D721Med (cell line): ENCODE results near the gene ABL2.
"Not testable (repeated sequence)": the region's sequence is repeated elsewhere in the genome, so short reads cannot be mapped to it uniquely, and the experiment has no call there.

Experiments
- DNase-seq: peaks from one replicate; pipeline ENCODE4 v3.0.0; 2011; ENCODE audit warnings: low spot score; ENCODE audit not compliant: insufficient read length
- FAIRE-seq: peaks from 2 replicates; lab custom pipeline; 2011; peaks lifted over from hg19 to GRCh38; lab: Jason Lieb, UNC
- TF ChIP-seq, protein P1 (sequence below): IDR thresholded peaks from 2 replicates; pipeline ENCODE4 v1.5.1; 2012; ENCODE audit warnings: mild to moderate bottlenecking, control low read depth; ENCODE audit not compliant: insufficient read depth; ENCODE audit errors: missing control alignments

Gene ABL2

DNA sequence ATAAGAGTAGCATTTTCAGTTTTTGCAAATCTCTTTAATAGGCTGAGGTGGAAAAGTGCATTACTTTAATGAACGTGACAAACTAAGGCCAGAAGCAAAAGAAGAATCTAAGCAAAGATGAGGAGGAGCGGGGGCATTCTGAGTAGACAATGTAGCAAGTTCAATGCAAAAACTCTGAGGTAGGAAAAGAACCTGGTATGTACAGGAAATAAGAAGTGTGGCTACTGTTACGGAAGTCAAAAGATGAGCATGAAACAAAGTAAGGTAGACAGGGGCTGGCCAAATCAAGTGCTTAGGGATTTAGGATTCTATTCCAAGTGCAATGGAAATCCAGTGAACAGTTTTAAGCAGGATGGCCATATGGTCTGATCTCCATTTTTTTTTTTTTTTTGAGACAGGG lies 84.0 kb downstream of the ABL2 start:
- TF ChIP-seq, protein P1, sequence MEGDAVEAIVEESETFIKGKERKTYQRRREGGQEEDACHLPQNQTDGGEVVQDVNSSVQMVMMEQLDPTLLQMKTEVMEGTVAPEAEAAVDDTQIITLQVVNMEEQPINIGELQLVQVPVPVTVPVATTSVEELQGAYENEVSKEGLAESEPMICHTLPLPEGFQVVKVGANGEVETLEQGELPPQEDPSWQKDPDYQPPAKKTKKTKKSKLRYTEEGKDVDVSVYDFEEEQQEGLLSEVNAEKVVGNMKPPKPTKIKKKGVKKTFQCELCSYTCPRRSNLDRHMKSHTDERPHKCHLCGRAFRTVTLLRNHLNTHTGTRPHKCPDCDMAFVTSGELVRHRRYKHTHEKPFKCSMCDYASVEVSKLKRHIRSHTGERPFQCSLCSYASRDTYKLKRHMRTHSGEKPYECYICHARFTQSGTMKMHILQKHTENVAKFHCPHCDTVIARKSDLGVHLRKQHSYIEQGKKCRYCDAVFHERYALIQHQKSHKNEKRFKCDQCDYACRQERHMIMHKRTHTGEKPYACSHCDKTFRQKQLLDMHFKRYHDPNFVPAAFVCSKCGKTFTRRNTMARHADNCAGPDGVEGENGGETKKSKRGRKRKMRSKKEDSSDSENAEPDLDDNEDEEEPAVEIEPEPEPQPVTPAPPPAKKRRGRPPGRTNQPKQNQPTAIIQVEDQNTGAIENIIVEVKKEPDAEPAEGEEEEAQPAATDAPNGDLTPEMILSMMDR = no peak
- peak; percentile 89 for FAIRE-seq
- no peak for DNase-seq

DNA sequence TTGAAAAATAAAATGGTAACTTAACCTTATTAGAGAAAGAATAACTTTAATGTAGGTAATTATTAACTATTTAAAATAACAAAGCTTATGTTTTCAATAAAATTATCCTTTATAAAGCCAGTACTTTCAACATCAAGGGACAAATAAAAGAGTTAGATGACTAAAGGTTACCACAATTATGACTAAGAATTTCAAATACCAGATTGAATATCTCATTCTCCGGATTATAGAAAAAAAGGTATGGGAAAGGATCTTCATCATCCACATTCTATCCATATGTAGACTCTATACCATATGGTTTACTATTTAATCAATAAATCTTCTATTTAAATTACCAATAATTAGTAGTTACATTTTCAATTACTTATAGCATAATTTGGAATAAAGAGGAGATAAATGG lies 84.9 kb downstream of the ABL2 start:
- DNase-seq (no peak), FAIRE-seq (no peak)
- TF ChIP-seq, protein P1 = no peak

DNA sequence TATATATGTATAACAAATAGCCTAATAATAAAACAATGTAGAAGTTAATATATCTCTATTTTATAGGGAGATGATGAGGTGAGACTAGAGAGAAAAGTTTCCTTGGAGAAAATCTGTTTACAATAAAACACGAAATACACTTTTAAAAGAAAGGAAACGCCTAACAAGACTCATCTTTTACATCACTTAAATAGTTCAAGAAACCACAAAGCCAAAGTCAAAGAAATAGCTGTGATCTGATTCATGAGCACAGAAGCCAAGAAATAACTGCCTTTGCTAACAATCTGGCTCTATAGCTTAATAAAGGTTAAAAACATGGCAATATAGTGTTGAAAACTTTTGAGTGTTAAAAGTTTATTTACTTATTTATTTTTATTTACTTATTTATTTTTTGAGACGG lies 86.2 kb downstream of the ABL2 start:
- TF ChIP-seq, protein P1 = no peak
- FAIRE-seq (no peak), DNase-seq (no peak)

DNA sequence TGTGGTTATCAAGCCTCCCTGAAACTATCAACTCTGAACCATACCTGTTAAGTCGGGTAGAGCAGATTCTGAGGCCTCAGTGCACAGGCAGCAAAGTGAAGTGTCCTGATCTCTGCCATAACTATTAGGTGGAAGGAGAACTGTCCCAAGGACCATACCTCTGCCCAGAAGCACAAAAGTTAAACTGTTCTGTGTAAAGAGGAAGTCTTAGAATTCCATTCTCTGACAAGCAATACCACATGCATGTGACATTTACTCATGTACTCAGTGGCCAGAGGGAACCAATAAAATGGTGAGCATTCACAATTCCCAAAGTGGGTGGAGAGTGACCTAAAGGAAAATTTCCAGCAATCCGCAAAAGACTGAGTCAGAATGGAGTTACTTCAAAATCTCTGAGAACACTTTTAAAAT lies 86.6 kb downstream of the ABL2 start:
- DNase-seq (no peak), FAIRE-seq (peak; percentile 85)
- TF ChIP-seq, protein P1 = no peak

DNA sequence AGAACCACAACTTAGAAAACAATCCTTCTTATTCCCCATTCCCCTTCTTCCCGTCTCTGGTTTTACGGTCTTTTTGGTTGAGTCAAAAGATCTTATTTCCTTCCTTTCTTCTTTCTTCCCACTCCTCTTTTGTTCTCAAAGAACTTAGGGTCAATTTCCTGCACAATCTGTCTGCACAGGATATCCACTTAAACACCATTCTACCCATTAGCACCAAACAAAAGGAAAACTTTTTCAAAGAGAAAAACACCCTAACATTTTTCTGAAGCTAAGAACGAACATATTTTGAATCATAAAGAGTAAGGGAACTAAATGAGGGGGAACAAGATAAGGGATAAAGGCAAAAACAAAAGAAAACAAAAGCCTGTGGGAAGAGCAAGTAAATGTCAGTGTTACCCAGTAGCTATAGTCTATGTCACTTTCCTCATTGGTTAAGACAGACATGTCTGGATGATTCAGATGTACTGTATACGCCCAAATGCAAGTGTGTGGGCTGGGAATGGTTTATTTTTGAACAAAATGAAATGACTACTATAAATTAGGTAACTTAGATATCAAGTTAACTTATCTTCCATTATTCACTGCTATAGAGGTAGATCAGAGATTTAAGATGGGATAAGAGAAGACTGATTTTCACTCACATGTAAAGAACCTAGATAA lies 87.8 kb downstream of the ABL2 start:
- peak; percentile 84 for FAIRE-seq
- no peak for DNase-seq
- TF ChIP-seq, protein P1 = no peak

DNA sequence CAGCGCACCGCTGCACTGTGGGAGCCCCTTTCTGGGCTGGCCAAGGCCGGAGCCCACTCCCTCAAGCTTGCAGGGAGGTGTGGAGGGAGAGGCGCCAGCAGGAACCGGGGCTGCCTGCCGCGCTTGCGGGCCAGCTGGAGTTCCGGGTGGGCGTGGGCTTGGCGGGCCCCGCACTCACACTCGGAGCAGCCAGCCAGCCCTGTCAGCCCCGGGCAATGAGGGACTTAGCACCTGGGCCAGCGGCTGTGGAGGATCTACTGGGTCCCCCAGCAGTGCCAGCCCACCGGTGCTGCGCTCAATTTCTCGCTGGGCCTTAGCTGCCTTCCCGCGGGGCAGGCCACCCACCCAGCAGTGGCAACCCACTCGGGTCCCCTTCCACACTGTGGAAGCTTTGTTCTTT lies 90.7 kb downstream of the ABL2 start:
- FAIRE-seq, DNase-seq: not testable (repeated sequence)

DNA sequence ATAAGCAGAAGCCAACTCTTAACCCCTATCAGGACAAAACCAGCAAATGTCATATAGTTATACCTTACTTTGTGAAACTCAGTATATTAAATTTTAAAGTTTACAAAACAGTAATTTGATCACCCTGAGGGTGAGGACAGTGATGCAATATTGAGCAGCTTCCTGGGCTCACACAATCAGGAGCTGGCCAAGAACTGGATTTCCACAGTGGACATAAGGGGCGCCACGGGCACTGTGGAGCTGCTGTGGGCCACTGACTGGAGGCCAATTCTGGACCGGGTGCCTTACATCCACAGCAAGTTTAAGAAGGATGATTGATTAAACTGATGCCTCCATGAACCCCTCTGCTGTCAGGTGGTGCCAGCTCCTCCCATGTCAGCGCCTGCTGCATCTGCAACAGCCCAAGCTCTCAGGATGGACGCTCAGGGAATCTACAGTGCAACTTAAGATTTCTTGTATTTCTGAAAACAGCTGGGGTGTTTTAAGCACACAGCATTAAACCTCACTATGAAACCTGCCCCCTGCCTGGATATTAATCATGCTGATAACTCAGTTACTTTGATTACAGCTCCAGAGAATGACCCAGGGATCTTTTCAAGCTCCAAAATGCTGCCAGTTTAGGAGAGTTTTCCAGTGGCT lies 91.7 kb downstream of the ABL2 start:
- TF ChIP-seq, protein P1 = no peak
- DNase-seq = no peak
- no peak for FAIRE-seq

DNA sequence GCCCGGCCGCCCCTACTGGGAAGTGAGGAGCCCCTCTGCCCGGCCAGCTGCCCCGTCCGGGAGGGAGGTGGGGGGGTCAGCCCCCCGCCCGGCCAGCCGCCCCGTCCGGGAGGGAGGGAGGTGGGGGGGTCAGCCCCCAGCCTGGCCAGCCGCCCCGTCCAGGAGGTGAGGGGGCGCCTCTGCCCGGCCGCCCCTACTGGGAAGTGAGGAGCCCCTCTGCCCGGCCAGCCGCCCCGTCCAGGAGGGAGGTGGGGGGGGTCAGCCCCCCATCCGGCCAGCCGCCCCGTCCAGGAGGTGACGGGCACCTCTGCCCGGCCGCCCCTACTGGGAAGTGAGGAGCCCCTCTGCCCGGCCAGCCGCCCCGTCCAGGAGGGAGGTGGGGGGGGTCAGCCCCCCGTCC lies 93.8 kb downstream of the ABL2 start:
- FAIRE-seq, DNase-seq: not testable (repeated sequence)

DNA sequence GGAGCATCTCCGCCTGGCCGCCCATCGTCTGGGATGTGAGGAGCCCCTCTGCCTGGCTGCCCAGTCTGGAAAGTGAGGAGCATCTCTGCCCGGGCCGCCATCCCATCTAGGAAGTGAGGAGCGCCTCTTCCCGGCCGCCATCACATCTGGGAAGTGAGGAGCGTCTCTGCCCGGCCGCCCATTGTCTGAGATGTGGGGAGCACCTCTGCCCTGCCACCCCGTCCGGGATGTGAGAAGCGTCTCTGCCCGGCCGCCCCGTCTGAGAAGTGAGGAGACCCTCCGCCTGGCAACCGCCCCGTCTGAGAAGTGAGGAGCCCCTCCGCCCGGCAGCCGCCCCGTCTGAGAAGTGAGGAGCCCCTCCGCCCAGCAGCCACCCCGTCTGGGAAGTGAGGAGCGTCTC lies 94.3 kb downstream of the ABL2 start:
- FAIRE-seq, DNase-seq: not testable (repeated sequence)
